Skeletal muscle satellite cell (primary cell): Measurements from ENCODE around the gene KRTDAP. TPM values are rescaled to one million over a fixed set of nuclear protein-coding genes. Genes with fewer than 3 reads are reported as not detected.

Experiments used
- H3K27me3 ChIP-seq: 2 replicates; pipeline ENCODE4 v1.7.0; 2013; ENCODE audit warnings: low read length; ENCODE audit not compliant: control insufficient read depth, insufficient read depth
- H3K36me3 ChIP-seq: 2 replicates; pipeline ENCODE4 v1.7.0; 2013; ENCODE audit warnings: mild to moderate bottlenecking, control low read depth, low read length; ENCODE audit not compliant: insufficient read depth
- H3K4me1 ChIP-seq: 2 replicates; pipeline ENCODE4 v1.7.0; 2013; ENCODE audit warnings: low read length; ENCODE audit not compliant: control insufficient read depth, insufficient read depth
- H3K4me2 ChIP-seq: 2 replicates; pipeline ENCODE4 v1.7.0; 2013; ENCODE audit warnings: mild to moderate bottlenecking, low read length
- H3K4me3 ChIP-seq: 2 replicates; pipeline ENCODE4 v1.7.0; 2013; ENCODE audit warnings: low read length
- H3K9ac ChIP-seq: 2 replicates; pipeline ENCODE4 v1.7.0; 2013; ENCODE audit warnings: mild to moderate bottlenecking, low read depth, low read length, moderate library complexity
- H3K9me3 ChIP-seq: replicated peaks from 2 replicates; pipeline ENCODE4 v1.7.0; 2013; ENCODE audit warnings: mild to moderate bottlenecking, control low read depth, low read length
- total RNA-seq: library from RNA; depleted of rRNA; stranded (reverse); fragments of >200 nt; gene quantifications from 2 replicates; pipeline ENCODE4 v1.2.3, GENCODE V29; 2012; rRNA removed

KRTDAP gene, protein sequence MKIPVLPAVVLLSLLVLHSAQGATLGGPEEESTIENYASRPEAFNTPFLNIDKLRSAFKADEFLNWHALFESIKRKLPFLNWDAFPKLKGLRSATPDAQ
- total RNA-seq = not detected in 2 replicates

DNA sequence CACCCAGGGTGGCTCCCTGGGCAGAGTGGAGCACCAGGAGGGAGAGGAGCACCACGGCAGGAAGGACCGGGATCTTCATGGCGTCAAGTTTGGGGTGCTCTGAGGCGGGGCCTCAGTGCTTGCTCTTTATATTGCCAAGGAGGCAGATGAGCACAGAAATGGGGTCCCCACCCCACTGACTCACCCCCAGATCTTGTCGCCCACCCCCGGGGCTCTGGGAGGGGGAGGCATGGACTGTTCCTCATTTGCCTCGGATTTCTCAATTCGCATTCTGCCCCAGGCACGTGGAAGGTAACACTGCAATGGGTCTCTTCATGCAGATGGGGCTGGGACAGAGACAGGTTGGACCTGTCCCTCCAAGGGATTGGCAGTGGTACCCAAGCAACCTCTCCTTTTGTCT is at the start of gene KRTDAP:
KRTDAP (minus strand) TSS at position 101 of the 400 bp plus-strand sequence; CDS start at position 79, 22 bp downstream.
- H3K9me3 ChIP-seq = no peaks in the 10 kb centered on the region
- no peak within 1 kb of the TSS for H3K9ac ChIP-seq
- no peak within 1 kb of the TSS for H3K4me3 ChIP-seq
- no peaks in the 10 kb centered on the region for H3K4me1 ChIP-seq
- no peak within 1 kb of the TSS for H3K4me2 ChIP-seq
- no peaks in the 10 kb centered on the region for H3K36me3 ChIP-seq
- H3K27me3 ChIP-seq = peaks cover 58% of the 10 kb centered on the region

DNA sequence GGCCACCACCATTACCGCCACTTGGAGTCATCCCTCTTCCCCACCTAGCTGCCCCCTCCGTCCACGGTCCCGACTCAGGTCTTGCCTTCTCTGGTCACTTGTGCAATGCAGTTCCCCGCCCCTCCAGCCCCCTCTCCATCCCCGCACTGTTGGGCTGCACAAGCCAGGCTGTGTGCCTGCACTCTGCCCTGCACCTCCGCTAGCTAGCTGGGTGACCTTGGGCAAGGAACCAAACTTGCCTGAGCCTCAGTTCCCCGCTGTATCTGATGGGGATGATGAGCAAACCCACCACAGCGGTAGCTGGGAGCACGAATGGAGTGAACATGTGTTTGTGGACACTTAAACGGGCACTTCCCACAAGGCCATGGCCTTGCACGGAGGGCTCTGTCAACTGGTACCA is 49.6 kb upstream of the KRTDAP start:
- H3K4me2 ChIP-seq = no peak overlapping the region
- H3K27me3 ChIP-seq = peaks cover 3% of the 10 kb centered on the region
- no peak overlapping the region for H3K4me3 ChIP-seq
- no peaks in the 10 kb centered on the region for H3K36me3 ChIP-seq
- no peaks in the 10 kb centered on the region for H3K9me3 ChIP-seq
- no peak overlapping the region for H3K9ac ChIP-seq
- peaks cover 8% of the 10 kb centered on the region for H3K4me1 ChIP-seq

DNA sequence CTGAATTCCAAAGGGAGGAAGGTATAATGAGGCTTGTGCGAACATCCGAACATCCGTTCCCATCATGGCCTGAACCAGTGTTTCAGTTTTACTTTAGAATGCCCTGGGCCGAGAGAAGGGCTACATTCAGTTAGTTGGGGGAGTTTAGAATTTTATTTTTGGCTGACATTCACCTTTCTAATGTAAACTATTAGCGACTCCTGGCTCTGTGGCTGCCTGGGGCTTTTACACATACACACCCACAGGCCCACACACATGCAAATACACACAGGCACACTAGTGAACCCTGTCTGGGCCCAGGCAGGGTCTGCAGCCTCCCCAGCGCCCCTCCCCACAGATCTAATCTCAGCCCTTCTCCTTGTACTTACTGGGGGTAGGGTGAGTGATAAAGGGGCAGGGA is 49.0 kb upstream of the KRTDAP start:
- Histone ChIP-seq H3K36me3 (no peaks in the 10 kb centered on the region), H3K4me2 (no peak overlapping the region), H3K4me3 (no peak overlapping the region), H3K9me3 (no peaks in the 10 kb centered on the region), H3K27me3 (peaks cover 8% of the 10 kb centered on the region), H3K9ac (no peak overlapping the region), H3K4me1 (peaks cover 3% of the 10 kb centered on the region)

DNA sequence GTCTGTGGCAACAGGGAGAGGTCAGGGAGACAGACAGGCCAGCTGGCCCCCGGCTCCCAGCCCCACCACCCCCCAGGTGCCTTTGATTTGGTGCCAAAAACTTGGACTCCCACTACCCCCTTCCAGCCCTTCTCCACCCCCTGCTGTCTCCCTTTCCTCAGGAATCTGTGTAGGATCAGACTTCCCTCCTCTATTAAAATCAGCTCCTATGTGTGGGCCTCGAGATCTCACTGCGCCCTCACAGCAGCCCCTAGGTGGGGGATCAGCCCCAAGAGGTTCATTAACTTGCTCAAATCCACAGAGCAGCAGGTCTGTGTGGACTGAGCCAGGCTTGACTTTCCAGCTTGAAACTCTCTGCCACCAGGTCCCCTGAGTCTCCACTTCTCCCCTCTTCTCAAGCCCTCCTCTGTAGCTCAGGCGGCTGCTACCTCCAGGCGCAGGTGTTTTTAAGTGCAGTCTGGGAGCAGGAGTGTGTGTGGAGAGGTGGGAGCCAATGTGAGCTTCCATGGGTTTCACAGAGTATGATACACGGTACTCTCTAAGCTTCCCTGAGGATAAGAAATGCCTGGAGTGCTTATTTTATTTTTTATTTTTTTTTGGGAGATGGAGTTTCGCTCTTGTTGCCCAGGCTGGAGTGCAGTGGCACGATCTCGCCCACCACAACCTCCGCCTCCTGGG is 44.7 kb upstream of the KRTDAP start:
- no peaks in the 10 kb centered on the region for H3K9me3 ChIP-seq
- no peaks in the 10 kb centered on the region for H3K36me3 ChIP-seq
- peaks cover 43% of the 10 kb centered on the region for H3K27me3 ChIP-seq
- no peak overlapping the region for H3K4me2 ChIP-seq
- no peaks in the 10 kb centered on the region for H3K4me1 ChIP-seq
- H3K4me3 ChIP-seq = no peak overlapping the region
- H3K9ac ChIP-seq = no peak overlapping the region

DNA sequence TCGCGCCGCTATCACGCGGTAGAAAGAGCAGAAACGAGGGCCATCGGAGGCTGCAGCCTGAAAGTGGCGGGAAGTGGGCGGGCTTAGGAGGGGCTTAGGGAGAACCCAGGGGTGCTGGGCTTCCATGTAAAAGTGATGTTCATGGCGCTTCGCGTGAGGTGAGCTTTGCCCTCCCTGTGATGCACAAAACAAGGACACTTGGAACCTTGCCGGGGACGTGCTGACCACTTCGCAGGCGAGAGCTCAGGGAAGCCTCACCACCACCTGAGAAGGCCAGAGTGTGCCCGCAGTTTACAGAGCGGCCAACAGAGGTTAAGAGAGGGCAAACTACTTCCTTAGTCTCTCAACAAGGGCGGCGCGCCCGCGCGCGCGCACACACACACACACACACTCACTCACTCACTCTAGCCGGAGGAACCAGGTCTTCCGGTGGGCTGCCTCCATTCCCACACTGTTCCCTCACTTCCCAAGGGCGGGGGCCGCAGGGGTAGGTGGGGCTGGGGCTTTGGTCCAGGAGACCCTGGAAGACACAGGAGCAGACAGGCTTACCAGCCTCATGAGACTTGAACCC is 43.6 kb upstream of the KRTDAP start:
- Histone ChIP-seq H3K9ac (no peak overlapping the region), H3K27me3 (peaks cover 45% of the 10 kb centered on the region)

DNA sequence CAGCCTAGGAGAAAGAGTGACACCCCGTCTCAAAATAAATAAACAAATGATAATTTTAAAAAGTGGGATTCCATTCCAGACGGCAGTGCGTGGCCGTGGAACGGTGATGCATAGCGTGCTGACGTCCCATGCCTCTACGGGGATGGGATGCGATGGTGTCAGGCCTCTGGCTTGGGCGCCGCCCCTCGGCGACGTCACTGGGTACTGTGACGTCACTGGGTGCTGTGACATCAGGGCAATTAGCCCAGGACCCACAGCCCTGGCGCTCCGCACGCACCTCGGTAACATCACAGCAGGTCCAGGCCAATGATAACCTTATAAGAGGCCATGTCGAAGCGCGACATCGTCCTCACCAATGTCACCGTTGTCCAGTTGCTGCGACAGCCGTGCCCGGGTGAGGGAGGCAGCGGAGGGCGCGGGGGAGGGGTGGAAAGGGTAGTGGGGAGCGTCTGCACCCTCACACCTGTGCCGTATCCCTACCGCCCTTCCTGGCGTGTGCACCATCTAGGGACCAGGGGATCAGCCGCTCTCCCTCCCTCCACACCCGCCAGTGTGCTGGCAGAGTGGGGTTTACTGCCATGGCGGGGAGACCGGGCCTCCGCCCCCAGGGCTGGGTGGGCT is 43.0 kb upstream of the KRTDAP start, which contains the start of gene GAPDHS:
GAPDHS (plus strand) TSS at position 256 of the 621 bp plus-strand sequence; CDS start at position 328, 72 bp downstream.
- Histone ChIP-seq H3K36me3 (no peaks in the 10 kb centered on the region), H3K9ac (no peak within 1 kb of the TSS), H3K27me3 (peaks cover 45% of the 10 kb centered on the region), H3K4me1 (peaks cover 4% of the 10 kb centered on the region), H3K9me3 (no peaks in the 10 kb centered on the region), H3K4me2 (peak within 1 kb of the TSS; percentile 58), H3K4me3 (no peak within 1 kb of the TSS)

More for the DNA sequence above, 43.6 kb upstream of the KRTDAP start:
- H3K9me3 ChIP-seq = no peaks in the 10 kb centered on the region
- H3K4me1 ChIP-seq = no peaks in the 10 kb centered on the region
- H3K4me2 ChIP-seq = peak overlapping the region; percentile 58
- H3K4me3 ChIP-seq = no peak overlapping the region
- no peaks in the 10 kb centered on the region for H3K36me3 ChIP-seq

DNA sequence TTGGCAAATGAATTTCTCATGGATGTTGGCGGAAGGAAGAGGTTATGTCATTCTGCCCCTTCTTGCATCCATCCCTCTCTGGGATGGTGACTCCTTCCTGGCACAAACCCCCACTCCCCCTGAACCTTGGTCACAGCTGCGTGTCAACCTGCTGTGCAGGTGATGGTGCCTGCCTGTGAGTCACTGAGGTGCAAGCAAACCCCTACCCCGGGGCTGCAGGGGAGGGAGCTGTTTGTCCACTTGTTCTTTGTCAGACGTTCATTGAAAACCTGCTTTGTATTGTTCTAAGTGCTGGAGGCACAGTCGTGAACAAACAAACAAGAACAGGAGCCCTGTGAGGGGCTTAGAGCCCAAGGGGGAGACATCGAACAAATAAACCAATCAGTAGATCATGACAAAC is 41.0 kb upstream of the KRTDAP start:
- Histone ChIP-seq H3K9ac (no peak overlapping the region), H3K9me3 (no peaks in the 10 kb centered on the region), H3K4me1 (peaks cover 8% of the 10 kb centered on the region), H3K4me2 (no peak overlapping the region), H3K27me3 (peaks cover 45% of the 10 kb centered on the region), H3K36me3 (no peaks in the 10 kb centered on the region), H3K4me3 (no peak overlapping the region)

DNA sequence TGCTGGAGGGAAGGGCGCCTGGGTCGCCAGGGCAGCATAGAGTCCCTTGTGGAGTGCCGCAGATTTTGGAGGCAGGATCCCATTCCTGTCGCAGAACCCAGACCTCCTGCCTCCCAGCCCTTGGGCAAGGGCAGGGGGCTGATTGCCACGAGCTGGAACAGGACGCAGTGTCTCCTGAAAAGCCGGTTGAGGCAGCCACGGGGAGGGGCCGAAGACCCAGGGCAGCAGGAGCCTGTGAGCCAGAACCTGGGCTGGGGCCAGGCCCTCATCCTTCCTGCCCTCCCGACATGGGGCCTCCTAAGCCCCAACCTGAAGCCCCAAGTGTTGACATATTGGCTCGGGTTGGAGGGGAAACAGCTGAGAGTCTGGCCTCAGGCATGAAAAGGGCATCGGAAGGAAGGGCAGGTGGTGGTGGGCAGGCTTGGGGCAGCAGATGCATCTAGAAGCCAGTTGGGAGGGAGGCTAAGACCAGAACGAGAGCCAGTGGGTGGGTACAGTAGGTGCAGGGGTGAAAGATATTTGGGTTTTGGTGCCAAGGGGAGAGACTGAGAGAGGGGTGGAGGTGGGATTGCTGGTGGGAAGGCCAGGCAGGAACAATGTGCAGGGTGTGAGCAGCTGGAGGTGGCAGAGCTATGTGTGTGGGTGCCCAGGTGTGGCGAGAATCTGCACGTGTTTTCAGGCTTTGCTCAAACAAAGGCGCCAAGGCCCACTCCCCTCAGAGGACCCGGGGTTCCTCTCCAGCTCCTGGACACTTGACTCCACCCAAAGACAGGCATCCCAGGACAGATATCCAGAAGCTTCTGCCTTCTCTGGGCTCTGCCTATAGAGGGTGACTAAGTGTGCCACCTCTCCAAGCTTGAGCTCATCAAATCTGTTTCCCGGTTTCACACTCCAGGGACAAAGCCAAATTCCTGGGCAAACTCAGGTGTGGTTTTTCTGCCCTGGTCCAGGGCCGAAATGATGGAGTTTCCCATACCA is 39.3 kb upstream of the KRTDAP start:
- Histone ChIP-seq H3K27me3 (peaks cover 50% of the 10 kb centered on the region), H3K4me1 (peaks cover 8% of the 10 kb centered on the region), H3K9ac (no peak overlapping the region), H3K4me2 (no peak overlapping the region), H3K36me3 (no peaks in the 10 kb centered on the region), H3K4me3 (no peak overlapping the region), H3K9me3 (no peaks in the 10 kb centered on the region)

DNA sequence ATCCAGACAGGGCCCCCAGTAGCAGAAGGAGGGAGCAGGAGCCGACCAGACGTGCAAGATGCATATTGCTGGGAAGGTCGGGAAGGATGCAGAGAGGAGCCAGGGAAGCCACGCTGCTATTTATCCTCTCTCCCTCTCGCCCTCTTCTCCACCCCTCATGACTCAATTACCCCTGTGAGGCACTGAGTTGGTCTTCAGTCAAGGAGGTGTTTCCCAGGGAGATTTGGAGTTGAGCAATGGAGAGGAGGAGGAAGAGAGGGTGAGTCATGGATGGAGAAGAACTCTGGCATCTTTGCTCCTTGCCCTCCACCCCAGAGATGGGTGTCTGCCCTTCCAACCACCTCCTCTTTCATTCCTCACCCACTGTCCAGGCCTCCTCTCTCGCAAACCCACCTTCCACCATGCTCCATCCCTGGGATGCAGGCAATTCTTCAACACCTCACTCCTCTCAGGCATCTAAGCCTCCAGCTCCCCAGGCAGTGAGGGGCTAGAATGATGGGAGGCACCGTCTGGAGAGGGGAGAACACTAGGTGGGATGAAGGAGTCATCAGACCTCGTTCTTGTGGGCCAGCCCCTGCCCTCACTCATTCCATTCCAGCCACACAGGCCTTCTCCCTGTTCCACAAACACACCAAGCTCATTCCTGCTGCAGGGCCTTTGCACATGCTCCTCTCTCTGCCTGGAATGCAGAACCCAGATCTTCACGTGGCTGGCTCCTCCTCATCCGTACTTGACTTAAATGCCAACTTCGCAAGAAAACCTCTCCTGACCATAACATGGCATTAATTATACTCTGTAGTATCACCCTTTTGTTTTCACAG is 38.2 kb upstream of the KRTDAP start, which contains the start of gene SBSN:
SBSN (minus strand) TSS at position 94 of the 821 bp plus-strand sequence; CDS start at position 64, 30 bp downstream.
- no peaks in the 10 kb centered on the region for H3K36me3 ChIP-seq
- H3K4me3 ChIP-seq = no peak within 1 kb of the TSS
- H3K4me2 ChIP-seq = no peak within 1 kb of the TSS
- peaks cover 8% of the 10 kb centered on the region for H3K4me1 ChIP-seq
- no peak within 1 kb of the TSS for H3K9ac ChIP-seq
- peaks cover 45% of the 10 kb centered on the region for H3K27me3 ChIP-seq
- H3K9me3 ChIP-seq = no peaks in the 10 kb centered on the region

DNA sequence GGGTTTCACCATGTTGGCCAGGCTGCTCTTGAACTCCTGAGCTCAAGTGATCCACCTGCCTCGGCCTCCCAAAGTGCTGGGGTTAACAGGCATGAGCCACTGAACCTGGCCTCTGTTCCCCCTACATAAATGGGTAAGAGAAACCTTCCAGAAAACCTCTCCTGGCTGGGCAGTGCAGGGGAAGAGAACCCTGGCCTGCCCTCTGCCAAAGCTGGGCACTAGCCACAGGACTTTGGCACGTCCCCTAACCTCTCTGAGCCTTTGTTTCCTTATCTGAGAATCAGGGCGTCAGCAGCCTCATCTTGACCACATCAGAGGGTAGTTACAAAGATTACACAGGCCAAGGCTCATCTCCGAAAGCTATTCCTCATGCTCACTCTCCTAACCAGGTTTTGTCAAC is 35.6 kb upstream of the KRTDAP start:
- H3K9ac ChIP-seq = no peak overlapping the region
- H3K4me3 ChIP-seq = no peak overlapping the region
- H3K36me3 ChIP-seq = no peaks in the 10 kb centered on the region
- H3K9me3 ChIP-seq = no peaks in the 10 kb centered on the region
- peaks cover 8% of the 10 kb centered on the region for H3K4me1 ChIP-seq
- peaks cover 24% of the 10 kb centered on the region for H3K27me3 ChIP-seq
- no peak overlapping the region for H3K4me2 ChIP-seq
